Stimulated activated CD8-positive, alpha-beta memory T cell treated with anti-CD3 and anti-CD28 coated beads, Interleukin-7, amount 100 ng/mL, for 4 hours (primary cell): ENCODE data around the gene ARID5B.

ENCODE experiments used
- DNase-seq, 2 donors: peaks; one replicate each; pipeline ENCODE4 v3.0.0-alpha.2; 2020; ENCODE audit warnings: low read depth in 2 of 2

The ARID5B gene

GRCh38 chr10:62036186-62037081 is 134.9 kb downstream of the ARID5B start:
- no peak for DNase-seq

GRCh38 chr10:62037166-62037831 is 135.8 kb downstream of the ARID5B start:
- DNase-seq: no peak

- no peak for DNase-seq
Observed at GRCh38 chr10:62037890-62038608, 136.6 kb downstream of the ARID5B start.

- DNase-seq: peak; percentile 55 to 75
Observed at GRCh38 chr10:62038609-62039190, 137.2 kb downstream of the ARID5B start.

GRCh38 chr10:62039954-62040353 is 138.5 kb downstream of the ARID5B start:
- no peak for DNase-seq

- no peak for DNase-seq
Observed at GRCh38 chr10:62040881-62041280, 139.4 kb downstream of the ARID5B start.

- no peak for DNase-seq
Observed at GRCh38 chr10:62043421-62044021, 142.0 kb downstream of the ARID5B start.

GRCh38 chr10:62044566-62044965 is 143.1 kb downstream of the ARID5B start:
- DNase-seq: no peak

GRCh38 chr10:62045765-62046521 is 144.4 kb downstream of the ARID5B start:
- no peak for DNase-seq

GRCh38 chr10:62046522-62047227 is 145.2 kb downstream of the ARID5B start:
- no peak for DNase-seq

GRCh38 chr10:62047228-62047892 is 145.9 kb downstream of the ARID5B start:
- no peak for DNase-seq

GRCh38 chr10:62047960-62048383 is 146.5 kb downstream of the ARID5B start:
- peak; percentile 24 to 26 for DNase-seq

- no peak for DNase-seq
Observed at GRCh38 chr10:62048470-62048869, 147.0 kb downstream of the ARID5B start.

- peak; percentile 57 to 58 for DNase-seq
Observed at GRCh38 chr10:62048919-62049623, 147.6 kb downstream of the ARID5B start.

GRCh38 chr10:62049624-62050345 is 148.3 kb downstream of the ARID5B start:
- DNase-seq: no peak

- no peak for DNase-seq
Observed at GRCh38 chr10:62050346-62050892, 148.9 kb downstream of the ARID5B start.

GRCh38 chr10:62050893-62051433 is 149.5 kb downstream of the ARID5B start:
- DNase-seq: peak; percentile 67 to 77

- DNase-seq: no peak
Observed at GRCh38 chr10:62052276-62052675, 150.8 kb downstream of the ARID5B start.
